WTC11 (cell line): ENCODE measurements around the gene SPANXD. TPM values are rescaled to one million over a fixed set of nuclear protein-coding genes. Genes with fewer than 3 reads are reported as not detected.

Experiments
- ATAC-seq: fragments of 200-7000 bp; cut with Tn5 transposase; 2 replicates; pipeline ENCODE4 v1.10.0; 2021; ENCODE audit warnings: mild to moderate bottlenecking, moderate library complexity
- CTCF ChIA-PET: fragments of 300-600 bp; sonication (Branson Sonifier 250); formaldehyde crosslinking; loops from one replicate; lab custom pipeline; 2021; ENCODE audit warnings: antibody characterized with exemption; lab: Charles Lee
- POLR2A ChIA-PET: fragments of 350-600 bp; sonication (Branson Sonifier 250); formaldehyde crosslinking; loops from one replicate; lab custom pipeline; 2021; ENCODE audit warnings: antibody characterized with exemption; lab: Charles Lee
- DNase-seq: peaks from one replicate; pipeline ENCODE4 v3.0.0; 2021; ENCODE audit warnings: low spot score
- H3K27ac Mint-ChIP-seq: 2 replicates; pipeline ENCODE4 v1.8.0; 2021; ENCODE audit warnings: mixed read lengths
- H3K27me3 Mint-ChIP-seq: 2 replicates; pipeline ENCODE4 v1.8.0; 2021; ENCODE audit warnings: low read depth, mild to moderate bottlenecking, moderate library complexity, mixed read lengths
- H3K36me3 Mint-ChIP-seq: 2 replicates; pipeline ENCODE4 v1.8.0; 2021; ENCODE audit warnings: mixed read lengths
- H3K4me1 Mint-ChIP-seq: 2 replicates; pipeline ENCODE4 v1.8.0; 2022; ENCODE audit warnings: mixed read lengths
- H3K4me3 Mint-ChIP-seq: 2 replicates; pipeline ENCODE4 v1.8.0; 2021; ENCODE audit warnings: mild to moderate bottlenecking, moderate library complexity, mixed read lengths
- H3K9me3 Mint-ChIP-seq: 2 replicates; pipeline ENCODE4 v1.8.0; 2021; ENCODE audit warnings: mixed read lengths
- GABPB1 ChIP-seq: sonication (generic); formaldehyde crosslinking; IDR thresholded peaks from 2 replicates; pipeline ENCODE4 v1.8.1; 2023; ENCODE audit warnings: mild to moderate bottlenecking, missing genetic modification reagents
- HMGA2 ChIP-seq: fragments of 250-450 bp; sonication (Bioruptor Pico); IDR thresholded peaks from 2 replicates; pipeline ENCODE4 v1.4.0; 2021; ENCODE audit warnings: mild to moderate bottlenecking, moderate library complexity
- JUN ChIP-seq: sonication (generic); formaldehyde crosslinking; IDR thresholded peaks from 2 replicates; pipeline ENCODE4 v1.8.0; 2023; ENCODE audit warnings: mild to moderate bottlenecking, missing genetic modification reagents
- NR3C1 ChIP-seq: sonication (generic); formaldehyde crosslinking; conservative IDR thresholded peaks from 2 replicates; pipeline ENCODE4 v1.8.1; 2023; ENCODE audit warnings: low read depth, mild to moderate bottlenecking, missing genetic modification reagents
- PRRX2 ChIP-seq: fragments of 250-450 bp; sonication (Bioruptor Pico); IDR thresholded peaks from 2 replicates; pipeline ENCODE4 v1.8.0; 2021; ENCODE audit warnings: mild to moderate bottlenecking
- USF2 ChIP-seq: sonication (generic); formaldehyde crosslinking; IDR thresholded peaks from 2 replicates; pipeline ENCODE4 v1.8.1; 2023; ENCODE audit warnings: mild to moderate bottlenecking, missing genetic modification reagents, moderate library complexity
- total RNA-seq: library from RNA; stranded (reverse); gene quantifications from 3 replicates; pipeline ENCODE4 v1.2.3, GENCODE V29; 2021
- TF ChIP-seq, protein P1 (sequence below): sonication (generic); formaldehyde crosslinking; conservative IDR thresholded peaks from 2 replicates; pipeline ENCODE4 v1.8.1; 2022; ENCODE audit warnings: mild to moderate bottlenecking, missing genetic modification reagents

SPANXD gene
- total RNA-seq, 1 experiment from 2014 or later: not detected

DNA sequence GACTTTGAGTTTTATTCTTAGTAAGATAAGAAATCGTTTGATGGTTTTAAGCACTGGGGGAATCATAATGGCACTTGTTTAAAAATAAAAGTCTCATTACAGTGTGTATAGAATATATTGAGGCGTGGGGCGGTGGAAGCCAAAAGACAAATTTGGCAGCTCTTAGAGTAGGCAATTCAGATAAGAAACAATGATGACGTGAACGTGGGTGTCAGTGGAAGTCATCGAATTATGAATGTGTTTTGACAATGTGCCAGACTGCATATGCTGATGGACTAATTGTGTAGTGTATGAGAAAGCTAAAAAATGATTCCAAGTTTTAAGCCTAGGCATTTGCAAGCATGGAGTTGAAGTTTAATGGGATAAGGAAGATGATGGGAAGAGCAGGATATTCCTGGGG, 35.8 kb downstream of the SPANXD start (continued):
- TF ChIP-seq PRRX2 (CRISPR knock-in tag) (no peak), USF2 (CRISPR knock-in tag) (no peak), HMGA2 (CRISPR knock-in tag) (no peak), GABPB1 (CRISPR knock-in tag) (no peak)

DNA sequence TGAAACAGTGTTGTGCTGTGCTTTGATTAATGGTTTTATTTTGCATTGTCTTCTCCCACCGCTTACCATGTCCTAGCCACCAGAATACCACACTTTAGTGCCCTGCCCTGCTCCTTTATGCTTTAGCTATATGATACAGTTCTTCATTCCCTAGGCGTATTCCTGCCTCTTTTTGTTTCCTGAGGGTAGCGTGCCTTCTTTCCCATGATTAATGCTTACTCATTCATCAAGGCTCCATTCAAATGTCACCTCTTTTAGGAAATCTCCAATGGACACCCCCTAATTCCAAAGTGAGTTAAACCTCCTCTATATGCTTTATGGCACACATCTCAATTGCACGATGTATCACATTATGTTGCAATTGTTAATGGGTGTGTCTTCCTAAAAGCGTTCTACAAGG, 46.3 kb downstream of the SPANXD start:
- no peak for ATAC-seq

More for the DNA sequence above, 46.3 kb downstream of the SPANXD start:
- Mint-ChIP-seq H3K27me3 (no peaks in the 10 kb centered on the region), H3K9me3 (peaks cover 16% of the 10 kb centered on the region), H3K4me3 (no peak overlapping the region), H3K36me3 (no peaks in the 10 kb centered on the region), H3K4me1 (no peaks in the 10 kb centered on the region), H3K27ac (no peak overlapping the region)
- TF ChIP-seq JUN (CRISPR knock-in tag): no peak
- TF ChIP-seq, protein P1, sequence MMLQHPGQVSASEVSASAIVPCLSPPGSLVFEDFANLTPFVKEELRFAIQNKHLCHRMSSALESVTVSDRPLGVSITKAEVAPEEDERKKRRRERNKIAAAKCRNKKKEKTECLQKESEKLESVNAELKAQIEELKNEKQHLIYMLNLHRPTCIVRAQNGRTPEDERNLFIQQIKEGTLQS (CRISPR knock-in tag): no peak
- TF ChIP-seq NR3C1: no peak
- ChIA-PET POLR2A (no interaction called here), CTCF (no interaction called here)
- DNase-seq: no peak

Other genes with a start within 250 kb of the SPANXD start
- gene SPANXA1, start 114.0 kb downstream of the SPANXD start, total RNA-seq: not detected in 3 replicates
- gene SPANXA2, start 109.0 kb downstream of the SPANXD start, total RNA-seq: not detected in 3 replicates
- gene MAGEC3, start 139.6 kb upstream of the SPANXD start, total RNA-seq: not detected in 3 replicates
- 0.07 TPM in 1 of 3 replicates, not detected in the others for gene MAGEC1, start 205.2 kb upstream of the SPANXD start, total RNA-seq